Testis (tissue), 3 donors: Measurements from ENCODE around the gene ADAMTSL1. TPM values are rescaled to one million over a fixed set of nuclear protein-coding genes. Genes with fewer than 3 reads are reported as not detected.

ENCODE experiments used
- DNase-seq: peaks from one replicate; pipeline ENCODE4 v3.0.0-alpha.2; 2019
- H3K27ac ChIP-seq, 2 donors: fragments of 200-600 bp; sonication (generic); one replicate each; pipeline ENCODE4 v1.5.1; 2019
- H3K27me3 ChIP-seq: fragments of 200-600 bp; sonication (generic); one replicate; pipeline ENCODE4 v1.5.1; 2019
- H3K36me3 ChIP-seq: fragments of 200-600 bp; sonication (generic); one replicate; pipeline ENCODE4 v1.5.1; 2017; ENCODE audit warnings: low read depth; ENCODE audit errors: missing control alignments
- H3K4me1 ChIP-seq: fragments of 200-600 bp; sonication (generic); one replicate; pipeline ENCODE4 v1.5.1; 2019
- H3K4me3 ChIP-seq, 2 donors: fragments of 200-600 bp; sonication (generic); one replicate each; pipeline ENCODE4 v1.5.1; 2017 to 2019
- H3K9me3 ChIP-seq: fragments of 200-600 bp; sonication (generic); one replicate; pipeline ENCODE4 v1.5.1; 2017
- CTCF ChIP-seq, 3 experiments: fragments of 450-650 bp in 2 of 3; fragments of 200-600 bp in 1 of 3; sonication (generic) in 1 of 3; IDR thresholded peaks; one replicate each; pipeline ENCODE4 v1.5.1; 2016 to 2019; ENCODE audit warnings: antibody characterized with exemption in 3 of 3, mild to moderate bottlenecking in 2 of 3, moderate library complexity in 1 of 3
- POLR2A ChIP-seq: fragments of 450-650 bp; IDR thresholded peaks from one replicate; pipeline ENCODE4 v1.6.1; 2017; ENCODE audit warnings: antibody characterized with exemption, mild to moderate bottlenecking, moderate library complexity
- WGBS, 2 donors: methylation state at CpG; one replicate each; pipeline ENCODE4 v1.1.5; 2018; 5-methylcytosine and 5-hydroxymethylcytosine counted together
- intact Hi-C: fragments of 100-400 bp; cut with DNase I; formaldehyde crosslinking; loops from one replicate; pipeline ENCODE4 v1.15.1; 2023; ENCODE audit warnings: low total_unique reads
- polyA plus RNA-seq: library from polyadenylated mRNA; stranded (reverse); fragments of 350-450 nt; fragmentation: Illumina TruSeq; extraction: RNeasy Lipid Tissue Mini Kit (QIAGEN cat#74804); gene quantifications from one replicate; pipeline ENCODE4 v1.2.3, GENCODE V29; 2014; ENCODE audit warnings: low read depth, low replicate concordance; ENCODE audit not compliant: insufficient read depth
- total RNA-seq, 2 donors: library from RNA; depleted of rRNA; stranded (reverse); fragments of >200 nt; gene quantifications; one replicate each; pipeline ENCODE4 v1.2.3, GENCODE V29; 2016

ADAMTSL1 gene
- total and polyA plus RNA-seq, 3 donors from 2014 or later, result 4.7 to 12.3 (median 6.7) TPM

GRCh38 chr9:18429070-18429469, 44.9 kb upstream of the ADAMTSL1 start:
- no peak for DNase-seq
- WGBS, 2 donors, result 82 to 93% methylated on average over 2 of the region's 2 CpGs

GRCh38 chr9:18433620-18434019, 40.3 kb upstream of the ADAMTSL1 start:
- Histone ChIP-seq H3K4me1 (peaks cover 16% of the 10 kb centered on the region), H3K9me3 (no peaks in the 10 kb centered on the region), H3K27me3 (no peaks in the 10 kb centered on the region), H3K4me3 (no peak overlapping the region), H3K27ac (no peak overlapping the region), H3K36me3 (no peaks in the 10 kb centered on the region)
- DNase-seq, result no peak
- intact Hi-C loops, result no loop called here
- TF ChIP-seq POLR2A (no peak), CTCF (IDR thresholded peaks at IDR 0.05) (no peak)

More at GRCh38 chr9:18429070-18429469, 44.9 kb upstream of the ADAMTSL1 start:
- Histone ChIP-seq H3K4me3 (no peak overlapping the region), H3K4me1 (peaks cover 3% of the 10 kb centered on the region), H3K9me3 (no peaks in the 10 kb centered on the region), H3K36me3 (no peaks in the 10 kb centered on the region), H3K27me3 (no peaks in the 10 kb centered on the region), H3K27ac (no peak overlapping the region)
- TF ChIP-seq CTCF (IDR thresholded peaks at IDR 0.05) (no peak), POLR2A (no peak)
- intact Hi-C loops, result no loop called here

GRCh38 chr9:18437315-18438201, 36.4 kb upstream of the ADAMTSL1 start:
- peak; percentile 81 for DNase-seq
- Histone ChIP-seq H3K36me3 (no peaks in the 10 kb centered on the region), H3K4me1 (peaks cover 21% of the 10 kb centered on the region), H3K27ac (peak overlapping the region; percentile 80 to 82), H3K27me3 (no peaks in the 10 kb centered on the region), H3K4me3 (peak overlapping the region in 1 of 2 donors; percentile 55), H3K9me3 (no peaks in the 10 kb centered on the region)
- 3 to 21% methylated on average over 8 to 9 of the region's 9 CpGs for WGBS, 2 donors
- TF ChIP-seq POLR2A (no peak), CTCF (IDR thresholded peaks at IDR 0.05) (no peak)
- intact Hi-C loops, result no loop called here

- DNase-seq, result peak; percentile 70
- H3K27ac ChIP-seq, result peak overlapping the region; percentile 80 to 82
- 2% methylated on average over 26 to 31 of the region's 31 CpGs for WGBS, 2 donors
- no peaks in the 10 kb centered on the region for H3K9me3 ChIP-seq
- H3K36me3 ChIP-seq, result no peaks in the 10 kb centered on the region
- H3K4me3 ChIP-seq, result peak overlapping the region; percentile 40 to 55
- peaks cover 21% of the 10 kb centered on the region for H3K4me1 ChIP-seq
- intact Hi-C loops, result no loop called here
- H3K27me3 ChIP-seq, result no peaks in the 10 kb centered on the region
- no peak for TF ChIP-seq POLR2A
- TF ChIP-seq CTCF (IDR thresholded peaks at IDR 0.05), result peak in 1 of 3 experiments; percentile 8
These were observed 35.5 kb upstream of the ADAMTSL1 start for GRCh38 chr9:18438300-18438925.
